K562 (cell line): ENCODE data around the gene SLC39A3.

ENCODE experiments used
- CC2D1A ChIP-seq: fragments of 450-650 bp; IDR thresholded peaks from 2 replicates; pipeline ENCODE4 v1.6.1; 2017; ENCODE audit warnings: mild to moderate bottlenecking
- CREB1 ChIP-seq, 2 experiments: sonication (generic) in 1 of 2; formaldehyde crosslinking in 1 of 2; IDR thresholded peaks; 2 replicates each; pipeline versions ENCODE4 v1.6.1 to v1.8.0; 2012 to 2022; ENCODE audit warnings: inconsistent platforms in 1 of 2, mild to moderate bottlenecking in 1 of 2, missing genetic modification reagents in 1 of 2, moderate library complexity in 1 of 2
- CTCF ChIP-seq, 3 experiments: IDR thresholded peaks in 2 of 3; conservative IDR thresholded peaks in 1 of 3; 2 replicates each; pipeline ENCODE4 v1.5.1; 2011 to 2012; ENCODE audit warnings: low read length in 3 of 3, mild to moderate bottlenecking in 3 of 3, control low read depth in 2 of 3, improper control_type of control experiment in 1 of 3, inconsistent platforms in 1 of 3, low read depth in 1 of 3, mixed read lengths in 1 of 3, moderate library complexity in 1 of 3; ENCODE audit not compliant: insufficient read depth in 2 of 3
- HDAC1 ChIP-seq, 2 experiments: fragments of 450-650 bp; IDR thresholded peaks; 2 replicates each; pipeline ENCODE4 v1.6.1; 2016 to 2017; ENCODE audit warnings: inconsistent platforms in 1 of 2, mild to moderate bottlenecking in 1 of 2, moderate library complexity in 1 of 2
- POLR2AphosphoS2 ChIP-seq: IDR thresholded peaks from 2 replicates; pipeline ENCODE4 v1.6.1; 2012; ENCODE audit warnings: low read length, improper control_type of control experiment
- POLR3A ChIP-seq: IDR thresholded peaks from 2 replicates; pipeline ENCODE4 v1.6.1; 2011; ENCODE audit warnings: borderline replicate concordance, mild to moderate bottlenecking, moderate library complexity; ENCODE audit not compliant: insufficient read length, insufficient read depth; ENCODE audit errors: extremely low read depth
- YY1 ChIP-seq, 3 experiments: IDR thresholded peaks; 2 replicates each; pipeline ENCODE4 v1.6.1; 2011; ENCODE audit warnings: low read length in 2 of 3, mild to moderate bottlenecking in 2 of 3, moderate library complexity in 2 of 3, borderline replicate concordance in 1 of 3, control low read depth in 1 of 3, low read depth in 1 of 3; ENCODE audit not compliant: insufficient read depth in 3 of 3, insufficient replicate concordance in 2 of 3, control insufficient read depth in 1 of 3, insufficient read length in 1 of 3; ENCODE audit errors: extremely low read depth in 1 of 3
- ZNF174 ChIP-seq: fragments of 250-450 bp; sonication (Bioruptor Pico); IDR thresholded peaks from 2 replicates; pipeline ENCODE4 v1.4.0; 2020; ENCODE audit warnings: mild to moderate bottlenecking

DNA sequence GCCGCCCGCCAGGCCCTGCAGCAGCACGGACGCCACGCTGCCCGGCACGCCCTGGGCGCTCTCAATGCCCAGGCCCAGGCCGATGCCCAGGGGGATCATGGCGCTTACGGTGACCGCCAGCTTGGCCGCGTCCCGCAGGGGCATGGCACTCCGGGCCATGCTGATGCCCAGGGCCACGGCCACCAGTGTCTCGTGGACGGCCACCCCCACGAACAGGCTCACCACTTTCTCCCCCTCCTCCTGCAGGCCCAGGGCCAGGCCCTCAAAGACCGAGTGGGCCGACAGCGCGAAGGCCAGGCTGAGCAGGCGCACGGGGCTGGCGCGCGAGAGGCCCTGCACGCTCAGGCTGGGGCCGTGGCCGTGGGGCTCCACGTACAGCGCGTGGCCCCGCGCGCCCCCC lies 6.9 kb downstream of the SLC39A3 start:
- no peak for TF ChIP-seq POLR2AphosphoS2
- no peak for TF ChIP-seq HDAC1 (IDR thresholded peaks at IDR 0.05)
- no peak for TF ChIP-seq POLR3A
- TF ChIP-seq YY1 (IDR thresholded peaks at IDR 0.05; ENCODE audit: borderline replicate concordance in 1 of 3, control insufficient read depth in 1 of 3, extremely low read depth in 1 of 3, insufficient read depth in 3 of 3, insufficient read length in 1 of 3, insufficient replicate concordance in 2 of 3, low read depth in 1 of 3, low read length in 2 of 3): no peak
- TF ChIP-seq CREB1 (IDR thresholded peaks at IDR 0.05): no peak
- no peak for TF ChIP-seq CREB1 (CRISPR knock-in tag; IDR thresholded peaks at IDR 0.05)
- no peak for TF ChIP-seq ZNF174 (CRISPR knock-in tag)
- no peak for TF ChIP-seq CTCF (IDR thresholded peaks at IDR 0.05 in 2 of 3, conservative IDR thresholded peaks at IDR 0.05 in 1 of 3; ENCODE audit: insufficient read depth in 2 of 3, low read depth in 1 of 3, low read length in 3 of 3)
- TF ChIP-seq CC2D1A: no peak
